ENCODE measurements around the gene POTEG.
"Not testable (repeated sequence)": the region's sequence is repeated elsewhere in the genome, so short reads cannot be mapped to it uniquely, and the experiment has no call there.

Gene POTEG

GRCh38 chr14:19383008-19383584, 51.0 kb downstream of the POTEG start:
- not testable (repeated sequence) for H3K4me3 ChIP-seq (ENCODE audit: low read depth, low read length); DNase-seq (ENCODE audit: low read depth)

GRCh38 chr14:19380137-19380536, 54.0 kb downstream of the POTEG start:
- DNase-seq (ENCODE audit: low read depth); H3K4me3 ChIP-seq (ENCODE audit: low read depth, low read length): not testable (repeated sequence)

GRCh38 chr14:19374451-19374903, 59.7 kb downstream of the POTEG start:
- H3K4me3 ChIP-seq (ENCODE audit: low read depth, low read length); DNase-seq (ENCODE audit: low read depth): not testable (repeated sequence)

- not testable (repeated sequence) for H3K4me3 ChIP-seq (ENCODE audit: low read depth, low read length); DNase-seq (ENCODE audit: low read depth)
Measured at GRCh38 chr14:19372813-19373500, 61.2 kb downstream of the POTEG start.

- DNase-seq (ENCODE audit: low read depth); H3K4me3 ChIP-seq (ENCODE audit: low read depth, low read length): not testable (repeated sequence)
Measured at GRCh38 chr14:19371767-19372166, 62.4 kb downstream of the POTEG start.

GRCh38 chr14:19362803-19363202, 71.3 kb downstream of the POTEG start:
- not testable (repeated sequence) for H3K4me3 ChIP-seq (ENCODE audit: low read depth, low read length); DNase-seq (ENCODE audit: low read depth)

- H3K4me3 ChIP-seq (ENCODE audit: low read depth, low read length); DNase-seq (ENCODE audit: low read depth): not testable (repeated sequence)
Measured at GRCh38 chr14:19362323-19362722, 71.8 kb downstream of the POTEG start.

- not testable (repeated sequence) for DNase-seq (ENCODE audit: low read depth); H3K4me3 ChIP-seq (ENCODE audit: low read depth, low read length)
Measured at GRCh38 chr14:19361636-19362253, 72.4 kb downstream of the POTEG start.

- H3K4me3 ChIP-seq (ENCODE audit: low read depth, low read length); DNase-seq (ENCODE audit: low read depth): not testable (repeated sequence)
Measured at GRCh38 chr14:19360937-19361635, 73.1 kb downstream of the POTEG start.
